HG02981 (cell line): ENCODE measurements around the gene RPL39L.
"Not testable (repeated sequence)": the region's sequence is repeated elsewhere in the genome, so short reads cannot be mapped to it uniquely, and the experiment has no call there.

Source experiments
- ATAC-seq: cut with Tn5 transposase; IDR thresholded peaks from one replicate; pipeline ENCODE4 v1.9.1; 2021; ENCODE audit warnings: mild to moderate bottlenecking, moderate library complexity; ENCODE audit not compliant: unreplicated experiment

RPL39L gene

GRCh38 chr3:187139126-187139894 is at the start of gene RPL39L:
RPL39L (minus strand) TSS chr3:187139496; CDS start chr3:187121300, 18,196 bp downstream.
- ATAC-seq = peak; percentile 98

GRCh38 chr3:187188931-187189330 is 49.6 kb upstream of the RPL39L start:
- ATAC-seq = no peak

GRCh38 chr3:187186801-187187421 is 47.6 kb upstream of the RPL39L start:
- no peak for ATAC-seq

- ATAC-seq = no peak
Measured at GRCh38 chr3:187186375-187186774, 47.1 kb upstream of the RPL39L start.

GRCh38 chr3:187185759-187186158 is 46.5 kb upstream of the RPL39L start:
- no peak for ATAC-seq

- no peak for ATAC-seq
Measured at GRCh38 chr3:187183903-187184302, 44.6 kb upstream of the RPL39L start.

GRCh38 chr3:187183210-187183862 is 44.0 kb upstream of the RPL39L start:
- no peak for ATAC-seq

GRCh38 chr3:187181454-187182170 is 42.3 kb upstream of the RPL39L start:
- no peak for ATAC-seq

GRCh38 chr3:187172929-187173328 is 33.6 kb upstream of the RPL39L start:
- no peak for ATAC-seq

GRCh38 chr3:187170911-187171310 is 31.6 kb upstream of the RPL39L start:
- not testable (repeated sequence) for ATAC-seq

GRCh38 chr3:187169231-187169960 is 30.1 kb upstream of the RPL39L start:
- ATAC-seq = no peak

GRCh38 chr3:187167777-187168176 is 28.5 kb upstream of the RPL39L start:
- no peak for ATAC-seq

GRCh38 chr3:187166750-187167149 is 27.5 kb upstream of the RPL39L start:
- ATAC-seq = no peak

- ATAC-seq = no peak
Measured at GRCh38 chr3:187165144-187165543, 25.8 kb upstream of the RPL39L start.

GRCh38 chr3:187162265-187162953 is 23.1 kb upstream of the RPL39L start:
- ATAC-seq = no peak

GRCh38 chr3:187161556-187161955 is 22.3 kb upstream of the RPL39L start:
- no peak for ATAC-seq

- ATAC-seq = no peak
Measured at GRCh38 chr3:187150599-187150998, 11.3 kb upstream of the RPL39L start.

- ATAC-seq = no peak
Measured at GRCh38 chr3:187150186-187150585, 10.9 kb upstream of the RPL39L start.

- ATAC-seq = no peak
Measured at GRCh38 chr3:187146389-187146788, 7.1 kb upstream of the RPL39L start.
